GM10266 (cell line): ENCODE data around the gene AGAP3.

ENCODE experiments used
- DNase-seq: peaks from one replicate; pipeline ENCODE4 v3.0.0; 2012; ENCODE audit errors: extremely low spot score
- CTCF ChIP-seq: IDR thresholded peaks from 2 replicates; pipeline ENCODE4 v1.5.1; 2012; ENCODE audit warnings: mild to moderate bottlenecking, low read depth; ENCODE audit not compliant: control insufficient read depth, insufficient read depth; ENCODE audit errors: missing control alignments

AGAP3 gene

GRCh38 chr7:151124481-151124880 is 38.2 kb downstream of the AGAP3 start:
- TF ChIP-seq CTCF: no peak
- no peak for DNase-seq

- no peak for TF ChIP-seq CTCF
- DNase-seq: no peak
Observed at GRCh38 chr7:151124899-151125399, 38.7 kb downstream of the AGAP3 start.

GRCh38 chr7:151125470-151125845 is 39.2 kb downstream of the AGAP3 start:
- no peak for DNase-seq
- no peak for TF ChIP-seq CTCF

GRCh38 chr7:151125846-151126481 is 39.7 kb downstream of the AGAP3 start:
- DNase-seq: no peak

GRCh38 chr7:151126491-151127137 is 40.3 kb downstream of the AGAP3 start:
- TF ChIP-seq CTCF: no peak
- DNase-seq: no peak

More at GRCh38 chr7:151125846-151126481, 39.7 kb downstream of the AGAP3 start:
- no peak for TF ChIP-seq CTCF

- no peak for DNase-seq
- no peak for TF ChIP-seq CTCF
Observed at GRCh38 chr7:151128144-151128543, 41.9 kb downstream of the AGAP3 start.

GRCh38 chr7:151128716-151129115 is 42.4 kb downstream of the AGAP3 start:
- no peak for DNase-seq
- TF ChIP-seq CTCF: no peak
